ENCODE measurements around the gene ARMC5. TPM values are rescaled to one million over a fixed set of nuclear protein-coding genes. Genes with fewer than 3 reads are reported as not detected.

Gene ARMC5
- 10.8 TPM for total RNA-seq
- long read RNA-seq, transcript ARMC5-201 (6 exons, 3,612 nt): major isoform, 21 of 38 reads
- long read RNA-seq, partial matches to known transcripts: 10 of 38 reads
- long read RNA-seq, other reads (novel, unspliced or antisense): 6 of 38 reads

- TF ChIP-seq CTCF (IDR thresholded peaks at IDR 0.05): peak; percentile 61
- intact Hi-C loops (cut with DNase I): no loop called here
- Histone ChIP-seq H3K9me3 (no peaks in the 10 kb centered on the region), H3K27me3 (no peaks in the 10 kb centered on the region), H3K4me3 (peak within 1 kb of the TSS; percentile 94), H3K4me1 (peaks cover 45% of the 10 kb centered on the region), H3K36me3 (peaks cover 21% of the 10 kb centered on the region), H3K27ac (peak within 1 kb of the TSS; percentile 100)
- DNase-seq (peak; percentile 99), ATAC-seq (peak; percentile 88)
These were observed at the start of gene ARMC5 for GRCh38 chr16:31458844-31459686. Gene ARMC5, plus strand, starts transcription at chr16:31459501. Its CDS starts 24 bp downstream, at chr16:31459525.

GRCh38 chr16:31410082-31410481, 49.2 kb upstream of the ARMC5 start:
- TF ChIP-seq CTCF (IDR thresholded peaks at IDR 0.05): no peak
- H3K4me3 ChIP-seq: no peak overlapping the region
- H3K36me3 ChIP-seq: no peaks in the 10 kb centered on the region
- intact Hi-C loops (cut with DNase I): no loop called here
- DNase-seq: no peak
- no peak overlapping the region for H3K27ac ChIP-seq
- no peak for ATAC-seq
- H3K4me1 ChIP-seq: no peaks in the 10 kb centered on the region
- H3K9me3 ChIP-seq: no peaks in the 10 kb centered on the region
- H3K27me3 ChIP-seq: no peaks in the 10 kb centered on the region

- ATAC-seq: no peak
These were observed 48.1 kb upstream of the ARMC5 start for GRCh38 chr16:31411024-31411844.

GRCh38 chr16:31412750-31413149, 46.6 kb upstream of the ARMC5 start:
- intact Hi-C loops (cut with DNase I): no loop called here
- H3K27me3 ChIP-seq: no peaks in the 10 kb centered on the region
- DNase-seq (no peak), ATAC-seq (no peak)
- no peak for TF ChIP-seq CTCF (IDR thresholded peaks at IDR 0.05)
- no peak overlapping the region for H3K27ac ChIP-seq
- H3K9me3 ChIP-seq: no peaks in the 10 kb centered on the region
- H3K4me1 ChIP-seq: no peaks in the 10 kb centered on the region
- no peak overlapping the region for H3K4me3 ChIP-seq
- no peaks in the 10 kb centered on the region for H3K36me3 ChIP-seq

More at GRCh38 chr16:31411024-31411844, 48.1 kb upstream of the ARMC5 start:
- Histone ChIP-seq H3K27me3 (no peaks in the 10 kb centered on the region), H3K4me3 (no peak overlapping the region), H3K27ac (no peak overlapping the region), H3K9me3 (no peaks in the 10 kb centered on the region), H3K4me1 (no peaks in the 10 kb centered on the region), H3K36me3 (no peaks in the 10 kb centered on the region)
- intact Hi-C loops (cut with DNase I): no loop called here
- no peak for TF ChIP-seq CTCF (IDR thresholded peaks at IDR 0.05)
- no peak for DNase-seq

- no peak overlapping the region for H3K4me3 ChIP-seq
- ATAC-seq (no peak), DNase-seq (no peak)
- H3K36me3 ChIP-seq: no peaks in the 10 kb centered on the region
- no peaks in the 10 kb centered on the region for H3K4me1 ChIP-seq
- no peak for TF ChIP-seq CTCF (IDR thresholded peaks at IDR 0.05)
- intact Hi-C loops (cut with DNase I): no loop called here
- H3K27me3 ChIP-seq: no peaks in the 10 kb centered on the region
- H3K9me3 ChIP-seq: no peaks in the 10 kb centered on the region
- no peak overlapping the region for H3K27ac ChIP-seq
These were observed 45.9 kb upstream of the ARMC5 start for GRCh38 chr16:31413381-31413780.
